Measurements from ENCODE around the gene VPREB1.

- TF ChIP-seq POLR2A (IDR thresholded peaks at IDR 0.05) = no peak
- TF ChIP-seq CTCF (IDR thresholded peaks at IDR 0.05) = no peak
These were observed 47.6 kb upstream of the VPREB1 start for GRCh38 chr22:22196833-22197477.
